ENCODE data around the gene PPARD.

PPARD gene

GRCh38 chr6:35358086-35358485 is 15.7 kb downstream of the PPARD start:
- Histone ChIP-seq H3K4me1 (ENCODE audit: insufficient read depth, low read length) (peaks cover 13% of the 10 kb centered on the region), H3K36me3 (ENCODE audit: insufficient read depth, low read length) (no peaks in the 10 kb centered on the region), H3K9ac (ENCODE audit: low read depth, low read length) (no peak overlapping the region), H3K9me3 (ENCODE audit: control insufficient read depth, insufficient read depth, low read length) (no peaks in the 10 kb centered on the region)

GRCh38 chr6:35359346-35359743 is 17.0 kb downstream of the PPARD start:
- Histone ChIP-seq H3K9me3 (ENCODE audit: control insufficient read depth, insufficient read depth, low read length) (no peaks in the 10 kb centered on the region), H3K36me3 (ENCODE audit: insufficient read depth, low read length) (no peaks in the 10 kb centered on the region), H3K9ac (ENCODE audit: low read depth, low read length) (no peak overlapping the region), H3K4me1 (ENCODE audit: insufficient read depth, low read length) (peaks cover 13% of the 10 kb centered on the region)

DNA sequence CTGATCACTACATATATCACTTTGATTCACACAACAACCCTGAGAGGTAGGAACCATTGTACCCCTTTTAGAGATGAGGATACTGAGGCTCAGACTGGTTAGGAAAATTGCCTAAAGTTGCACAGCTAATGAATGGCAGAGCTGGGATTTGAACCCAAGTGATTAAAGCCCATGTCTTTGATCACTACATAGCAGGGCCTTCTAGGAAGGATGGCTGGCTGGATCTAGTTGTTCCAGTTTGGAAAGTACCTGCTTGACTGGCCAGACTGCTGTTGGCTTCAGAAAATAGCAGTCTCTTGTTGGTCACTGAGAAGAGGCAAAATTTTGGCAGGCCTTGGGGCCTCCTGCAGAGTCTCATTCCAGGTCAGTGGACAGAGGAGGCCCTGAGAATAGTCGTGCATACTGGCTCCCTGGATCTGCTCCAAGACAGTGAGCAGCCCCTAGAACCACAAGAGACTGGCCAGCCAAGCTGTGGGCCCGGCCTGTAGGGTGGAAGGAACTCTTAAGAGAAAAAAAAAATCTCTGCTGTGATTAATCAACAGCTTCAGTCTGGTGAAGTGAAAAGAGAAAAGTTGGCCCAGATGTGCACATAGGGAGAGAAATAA is 17.5 kb downstream of the PPARD start:
- no peaks in the 10 kb centered on the region for H3K9me3 ChIP-seq (ENCODE audit: control insufficient read depth, insufficient read depth, low read length)
- H3K9ac ChIP-seq (ENCODE audit: low read depth, low read length), result no peak overlapping the region
- peaks cover 13% of the 10 kb centered on the region for H3K4me1 ChIP-seq (ENCODE audit: insufficient read depth, low read length)
- no peaks in the 10 kb centered on the region for H3K36me3 ChIP-seq (ENCODE audit: insufficient read depth, low read length)

GRCh38 chr6:35360349-35361138 is 18.2 kb downstream of the PPARD start:
- Histone ChIP-seq H3K4me1 (ENCODE audit: insufficient read depth, low read length) (peaks cover 13% of the 10 kb centered on the region), H3K9ac (ENCODE audit: low read depth, low read length) (no peak overlapping the region), H3K36me3 (ENCODE audit: insufficient read depth, low read length) (no peaks in the 10 kb centered on the region), H3K9me3 (ENCODE audit: control insufficient read depth, insufficient read depth, low read length) (no peaks in the 10 kb centered on the region)

GRCh38 chr6:35362200-35362599 is 19.8 kb downstream of the PPARD start:
- peaks cover 13% of the 10 kb centered on the region for H3K4me1 ChIP-seq (ENCODE audit: insufficient read depth, low read length)
- H3K36me3 ChIP-seq (ENCODE audit: insufficient read depth, low read length), result no peaks in the 10 kb centered on the region
- H3K9ac ChIP-seq (ENCODE audit: low read depth, low read length), result no peak overlapping the region
- H3K9me3 ChIP-seq (ENCODE audit: control insufficient read depth, insufficient read depth, low read length), result no peaks in the 10 kb centered on the region

DNA sequence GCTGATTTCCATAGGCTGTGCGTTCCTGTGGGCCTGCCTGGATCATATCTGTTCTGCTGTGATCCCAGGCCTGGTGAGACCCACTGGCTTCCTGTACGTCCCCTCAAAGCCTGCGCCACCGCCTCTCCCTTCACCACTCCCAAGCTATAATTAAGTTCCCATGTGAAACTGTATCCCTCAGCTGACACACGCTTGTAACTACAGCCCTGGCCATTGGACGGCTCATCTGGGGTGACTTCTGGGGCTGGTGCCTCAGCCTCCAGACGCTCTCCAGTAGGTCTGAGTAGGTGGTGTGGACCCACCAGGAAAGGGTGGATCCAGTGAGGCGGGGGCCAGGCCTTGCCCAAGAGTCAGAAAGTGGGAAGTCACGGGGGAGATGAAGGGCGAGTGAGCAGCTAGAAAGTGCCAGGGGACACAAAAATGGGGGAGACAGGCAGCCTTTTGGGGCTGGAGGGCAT is 21.0 kb downstream of the PPARD start:
- peaks cover 18% of the 10 kb centered on the region for H3K4me1 ChIP-seq (ENCODE audit: insufficient read depth, low read length)
- H3K9me3 ChIP-seq (ENCODE audit: control insufficient read depth, insufficient read depth, low read length), result no peaks in the 10 kb centered on the region
- no peak overlapping the region for H3K9ac ChIP-seq (ENCODE audit: low read depth, low read length)
- no peaks in the 10 kb centered on the region for H3K36me3 ChIP-seq (ENCODE audit: insufficient read depth, low read length)

DNA sequence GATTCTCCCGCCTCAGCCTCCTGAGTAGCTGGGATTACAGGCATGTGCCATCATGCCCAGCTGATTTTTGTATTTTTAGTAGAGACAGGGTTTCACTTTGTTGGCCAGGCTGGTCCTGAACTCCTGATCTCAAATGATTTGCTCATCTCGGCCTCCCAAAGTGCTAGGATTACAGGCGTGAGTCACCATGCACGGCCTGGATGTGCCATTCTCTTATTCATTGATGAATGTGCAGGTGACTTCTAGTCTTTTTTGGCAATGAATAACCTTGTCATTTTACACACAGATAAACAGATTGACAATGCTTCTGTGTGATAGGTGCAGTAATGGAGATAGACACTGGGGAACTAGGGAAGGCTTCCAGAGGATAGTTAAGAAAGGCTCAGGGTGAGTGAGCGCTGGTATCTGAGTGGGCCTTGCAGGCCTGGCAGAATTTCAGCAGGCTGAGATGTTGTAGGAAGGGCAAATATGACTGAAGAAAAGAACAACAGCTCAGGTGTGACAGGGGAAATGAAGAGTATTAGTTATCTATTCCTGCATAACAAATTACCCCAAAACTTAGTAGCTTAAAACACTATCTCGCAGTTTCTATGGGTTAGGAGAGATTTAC is 23.3 kb downstream of the PPARD start:
- no peaks in the 10 kb centered on the region for H3K9me3 ChIP-seq (ENCODE audit: control insufficient read depth, insufficient read depth, low read length)
- no peak overlapping the region for H3K9ac ChIP-seq (ENCODE audit: low read depth, low read length)
- H3K36me3 ChIP-seq (ENCODE audit: insufficient read depth, low read length), result no peaks in the 10 kb centered on the region
- peaks cover 13% of the 10 kb centered on the region for H3K4me1 ChIP-seq (ENCODE audit: insufficient read depth, low read length)

GRCh38 chr6:35366204-35366596 is 23.8 kb downstream of the PPARD start:
- Histone ChIP-seq H3K9ac (ENCODE audit: low read depth, low read length) (no peak overlapping the region), H3K4me1 (ENCODE audit: insufficient read depth, low read length) (peaks cover 8% of the 10 kb centered on the region; the same call in 1 of the 2 replicates), H3K36me3 (ENCODE audit: insufficient read depth, low read length) (no peaks in the 10 kb centered on the region), H3K9me3 (ENCODE audit: control insufficient read depth, insufficient read depth, low read length) (no peaks in the 10 kb centered on the region)

- no peak overlapping the region for H3K9ac ChIP-seq (ENCODE audit: low read depth, low read length)
- no peaks in the 10 kb centered on the region for H3K9me3 ChIP-seq (ENCODE audit: control insufficient read depth, insufficient read depth, low read length)
- peaks cover 8% of the 10 kb centered on the region; the same call in 1 of the 2 replicates for H3K4me1 ChIP-seq (ENCODE audit: insufficient read depth, low read length)
- H3K36me3 ChIP-seq (ENCODE audit: insufficient read depth, low read length), result no peaks in the 10 kb centered on the region
These were observed 25.3 kb downstream of the PPARD start for GRCh38 chr6:35367646-35368037.

DNA sequence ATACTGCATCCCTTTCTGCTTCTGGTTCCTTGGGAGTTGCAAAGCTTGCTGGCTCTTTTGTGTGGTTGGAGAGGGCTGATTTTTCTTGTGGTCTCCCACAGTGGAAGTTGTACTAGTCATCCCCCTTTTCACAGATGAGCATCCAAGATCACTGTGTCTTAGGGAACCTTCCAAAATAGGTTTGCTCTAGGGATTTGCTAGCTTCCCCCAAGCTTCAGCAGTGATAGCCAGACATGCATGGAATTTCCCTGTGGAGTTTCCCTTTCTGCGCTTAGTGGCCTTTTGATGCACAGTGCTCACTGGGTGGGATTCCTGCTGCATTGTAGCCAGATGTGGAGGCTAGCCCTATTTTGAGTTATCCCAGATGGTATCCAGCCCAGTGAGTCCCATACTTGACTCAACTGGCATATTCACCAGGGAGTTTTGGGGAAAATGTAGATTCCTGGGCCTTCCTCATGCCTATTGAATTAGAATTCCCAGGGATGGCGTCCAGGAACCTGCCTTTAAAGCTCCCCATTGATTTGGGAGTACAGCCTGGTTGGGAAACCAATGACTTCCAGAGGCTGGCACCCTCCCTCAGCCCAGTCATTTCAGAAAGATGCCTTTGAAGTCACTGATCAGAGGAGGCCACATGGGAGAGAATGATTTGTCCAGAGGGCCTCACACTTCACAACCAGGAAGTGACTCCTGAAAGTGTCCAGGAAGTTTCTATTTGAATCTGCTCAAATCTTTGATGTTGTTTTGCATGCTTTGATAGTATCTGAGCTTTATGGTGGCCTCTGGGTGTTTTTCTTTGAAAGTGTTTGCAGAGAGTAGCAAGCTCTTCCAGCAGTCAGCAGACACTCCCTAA is 25.9 kb downstream of the PPARD start:
- Histone ChIP-seq H3K4me1 (ENCODE audit: insufficient read depth, low read length) (peaks cover 8% of the 10 kb centered on the region; the same call in 1 of the 2 replicates), H3K9ac (ENCODE audit: low read depth, low read length) (no peak overlapping the region), H3K36me3 (ENCODE audit: insufficient read depth, low read length) (no peaks in the 10 kb centered on the region), H3K9me3 (ENCODE audit: control insufficient read depth, insufficient read depth, low read length) (no peaks in the 10 kb centered on the region)

- Histone ChIP-seq H3K36me3 (ENCODE audit: insufficient read depth, low read length) (no peaks in the 10 kb centered on the region), H3K9me3 (ENCODE audit: control insufficient read depth, insufficient read depth, low read length) (no peaks in the 10 kb centered on the region), H3K9ac (ENCODE audit: low read depth, low read length) (no peak overlapping the region), H3K4me1 (ENCODE audit: insufficient read depth, low read length) (peaks cover 8% of the 10 kb centered on the region; the same call in 1 of the 2 replicates)
These were observed 27.9 kb downstream of the PPARD start for GRCh38 chr6:35370124-35370741.

GRCh38 chr6:35370785-35371493 is 28.6 kb downstream of the PPARD start:
- Histone ChIP-seq H3K4me1 (ENCODE audit: insufficient read depth, low read length) (peaks cover 8% of the 10 kb centered on the region; the same call in 1 of the 2 replicates), H3K36me3 (ENCODE audit: insufficient read depth, low read length) (no peaks in the 10 kb centered on the region), H3K9ac (ENCODE audit: low read depth, low read length) (no peak overlapping the region), H3K9me3 (ENCODE audit: control insufficient read depth, insufficient read depth, low read length) (no peaks in the 10 kb centered on the region)

GRCh38 chr6:35371494-35372262 is 29.3 kb downstream of the PPARD start:
- no peaks in the 10 kb centered on the region for H3K9me3 ChIP-seq (ENCODE audit: control insufficient read depth, insufficient read depth, low read length)
- peaks cover 8% of the 10 kb centered on the region; the same call in 1 of the 2 replicates for H3K4me1 ChIP-seq (ENCODE audit: insufficient read depth, low read length)
- H3K36me3 ChIP-seq (ENCODE audit: insufficient read depth, low read length), result no peaks in the 10 kb centered on the region
- no peak overlapping the region for H3K9ac ChIP-seq (ENCODE audit: low read depth, low read length)
